Body of pancreas (tissue), 4 donors: ENCODE data around the gene PTPN5.

ENCODE experiments used
- CTCF ChIP-seq, 7 experiments: fragments of 450-650 bp in 4 of 7; fragments of 200-600 bp in 3 of 7; sonication (generic) in 3 of 7; IDR thresholded peaks; one replicate each; pipeline ENCODE4 v1.5.1; 2016 to 2019; ENCODE audit warnings: antibody characterized with exemption in 7 of 7
- POLR2A ChIP-seq, 3 donors: fragments of 450-650 bp; IDR thresholded peaks; one replicate each; pipeline ENCODE4 v1.6.1; 2016; ENCODE audit warnings: antibody characterized with exemption in 3 of 3, mild to moderate bottlenecking in 2 of 3

- TF ChIP-seq CTCF (IDR thresholded peaks at IDR 0.05) (peak; percentile 47 to 85 (median 66)), POLR2A (IDR thresholded peaks at IDR 0.05) (no peak)
Measured at GRCh38 chr11:18721561-18722292, 69.9 kb downstream of the PTPN5 start.
